Measurements from ENCODE around the gene SHF.

Gene SHF

GRCh38 chr15:45186771-45187577 is 792 bp downstream of the SHF start:
- H3K9ac ChIP-seq (ENCODE audit: low read length) = peak overlapping the region; percentile 69
- H3K36me3 ChIP-seq (ENCODE audit: control insufficient read depth, insufficient read depth, low read length) = no peaks in the 10 kb centered on the region
- peaks cover 5% of the 10 kb centered on the region for H3K4me1 ChIP-seq (ENCODE audit: control insufficient read depth, insufficient read depth, low read length)
- H3K27me3 ChIP-seq (ENCODE audit: control insufficient read depth, insufficient read depth, low read length) = peaks cover 4% of the 10 kb centered on the region
- H3K4me3 ChIP-seq (ENCODE audit: low read length) = peak overlapping the region; percentile 68
- H3K27ac ChIP-seq (ENCODE audit: low read depth, low read length) = peak overlapping the region; percentile 76

DNA sequence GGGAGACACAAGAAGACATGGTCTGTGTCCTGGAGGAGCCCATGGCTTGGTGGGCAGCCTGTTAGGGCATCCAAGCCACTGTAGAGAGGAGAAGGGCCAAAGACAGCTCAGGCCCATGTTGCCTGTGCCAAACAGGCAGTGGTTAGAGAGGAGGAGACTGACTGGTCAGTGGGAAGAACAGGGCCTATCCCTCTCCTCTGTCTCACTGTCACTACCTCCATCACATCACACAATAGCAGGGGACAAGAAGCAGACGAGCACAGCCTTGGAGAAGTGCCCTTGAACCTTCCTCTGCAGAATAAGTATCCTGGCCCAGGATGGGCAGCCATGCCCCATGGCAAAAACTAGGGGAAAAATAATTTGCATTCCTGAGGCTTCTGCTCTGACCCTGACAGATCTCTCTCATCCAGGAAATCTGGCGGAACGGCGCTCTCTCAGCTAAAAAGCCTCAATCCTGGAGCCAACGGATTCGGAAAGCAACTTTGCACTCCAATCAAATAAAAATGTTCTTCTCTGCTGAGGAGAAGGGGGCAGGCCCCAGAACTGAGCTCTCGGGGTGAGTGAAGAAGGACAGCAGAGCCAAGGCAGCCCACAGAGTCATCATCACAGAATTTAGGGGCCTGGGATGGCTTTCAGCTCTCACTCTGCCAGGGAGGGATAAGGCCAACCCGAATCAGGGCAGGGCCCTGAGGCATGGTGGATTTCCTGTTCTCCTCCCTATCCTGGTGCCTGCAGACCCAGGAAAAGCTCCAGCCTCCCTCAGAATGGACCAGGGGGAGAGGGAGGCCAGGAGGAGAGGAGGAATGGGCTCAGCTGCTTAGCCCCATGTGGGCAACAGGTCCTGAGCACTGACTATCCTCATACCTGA is 1.6 kb downstream of the SHF start:
- no peak overlapping the region for H3K9ac ChIP-seq (ENCODE audit: low read length)
- H3K4me3 ChIP-seq (ENCODE audit: low read length) = peak overlapping the region; percentile 68
- H3K27ac ChIP-seq (ENCODE audit: low read depth, low read length) = peak overlapping the region; percentile 76
- peaks cover 4% of the 10 kb centered on the region for H3K27me3 ChIP-seq (ENCODE audit: control insufficient read depth, insufficient read depth, low read length)
- peaks cover 5% of the 10 kb centered on the region for H3K4me1 ChIP-seq (ENCODE audit: control insufficient read depth, insufficient read depth, low read length)
- H3K36me3 ChIP-seq (ENCODE audit: control insufficient read depth, insufficient read depth, low read length) = no peaks in the 10 kb centered on the region

- H3K9ac ChIP-seq (ENCODE audit: low read length) = no peak overlapping the region
- H3K36me3 ChIP-seq (ENCODE audit: control insufficient read depth, insufficient read depth, low read length) = no peaks in the 10 kb centered on the region
- H3K4me3 ChIP-seq (ENCODE audit: low read length) = no peak overlapping the region
- peaks cover 4% of the 10 kb centered on the region for H3K27me3 ChIP-seq (ENCODE audit: control insufficient read depth, insufficient read depth, low read length)
- H3K27ac ChIP-seq (ENCODE audit: low read depth, low read length) = no peak overlapping the region
- H3K4me1 ChIP-seq (ENCODE audit: control insufficient read depth, insufficient read depth, low read length) = peaks cover 5% of the 10 kb centered on the region
Observed at GRCh38 chr15:45185069-45185779, 2.5 kb downstream of the SHF start.

GRCh38 chr15:45184562-45185041 is 3.2 kb downstream of the SHF start:
- Histone ChIP-seq H3K4me1 (ENCODE audit: control insufficient read depth, insufficient read depth, low read length) (peaks cover 5% of the 10 kb centered on the region), H3K9ac (ENCODE audit: low read length) (no peak overlapping the region), H3K27ac (ENCODE audit: low read depth, low read length) (no peak overlapping the region)

GRCh38 chr15:45183511-45183910 is 4.3 kb downstream of the SHF start:
- H3K4me3 ChIP-seq (ENCODE audit: low read length) = no peak overlapping the region
- peaks cover 5% of the 10 kb centered on the region for H3K4me1 ChIP-seq (ENCODE audit: control insufficient read depth, insufficient read depth, low read length)
- H3K27me3 ChIP-seq (ENCODE audit: control insufficient read depth, insufficient read depth, low read length) = peaks cover 4% of the 10 kb centered on the region
- no peak overlapping the region for H3K27ac ChIP-seq (ENCODE audit: low read depth, low read length)
- H3K36me3 ChIP-seq (ENCODE audit: control insufficient read depth, insufficient read depth, low read length) = no peaks in the 10 kb centered on the region
- no peak overlapping the region for H3K9ac ChIP-seq (ENCODE audit: low read length)

More at GRCh38 chr15:45184562-45185041, 3.2 kb downstream of the SHF start:
- Histone ChIP-seq H3K36me3 (ENCODE audit: control insufficient read depth, insufficient read depth, low read length) (no peaks in the 10 kb centered on the region), H3K4me3 (ENCODE audit: low read length) (no peak overlapping the region), H3K27me3 (ENCODE audit: control insufficient read depth, insufficient read depth, low read length) (peaks cover 4% of the 10 kb centered on the region)

DNA sequence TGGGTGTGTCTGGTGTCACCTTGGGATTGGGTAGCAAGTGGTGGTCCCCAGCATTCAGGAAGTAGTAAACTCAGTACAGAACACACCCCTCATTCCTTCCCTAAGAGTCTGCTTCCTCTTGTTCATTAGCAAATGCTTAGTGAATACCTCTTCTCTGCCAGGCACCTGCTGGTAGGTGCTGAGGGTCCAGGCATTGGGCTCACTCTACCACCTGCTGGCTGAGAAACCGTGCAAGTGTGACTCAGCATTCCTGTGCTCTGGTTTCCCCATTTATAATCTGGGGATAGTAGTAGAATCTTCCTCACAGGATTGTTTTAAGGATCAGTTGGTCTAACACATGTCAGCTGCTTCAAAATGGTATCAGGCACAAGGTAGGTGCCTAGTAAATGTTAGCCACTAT is 4.8 kb downstream of the SHF start:
- peaks cover 5% of the 10 kb centered on the region for H3K4me1 ChIP-seq (ENCODE audit: control insufficient read depth, insufficient read depth, low read length)

DNA sequence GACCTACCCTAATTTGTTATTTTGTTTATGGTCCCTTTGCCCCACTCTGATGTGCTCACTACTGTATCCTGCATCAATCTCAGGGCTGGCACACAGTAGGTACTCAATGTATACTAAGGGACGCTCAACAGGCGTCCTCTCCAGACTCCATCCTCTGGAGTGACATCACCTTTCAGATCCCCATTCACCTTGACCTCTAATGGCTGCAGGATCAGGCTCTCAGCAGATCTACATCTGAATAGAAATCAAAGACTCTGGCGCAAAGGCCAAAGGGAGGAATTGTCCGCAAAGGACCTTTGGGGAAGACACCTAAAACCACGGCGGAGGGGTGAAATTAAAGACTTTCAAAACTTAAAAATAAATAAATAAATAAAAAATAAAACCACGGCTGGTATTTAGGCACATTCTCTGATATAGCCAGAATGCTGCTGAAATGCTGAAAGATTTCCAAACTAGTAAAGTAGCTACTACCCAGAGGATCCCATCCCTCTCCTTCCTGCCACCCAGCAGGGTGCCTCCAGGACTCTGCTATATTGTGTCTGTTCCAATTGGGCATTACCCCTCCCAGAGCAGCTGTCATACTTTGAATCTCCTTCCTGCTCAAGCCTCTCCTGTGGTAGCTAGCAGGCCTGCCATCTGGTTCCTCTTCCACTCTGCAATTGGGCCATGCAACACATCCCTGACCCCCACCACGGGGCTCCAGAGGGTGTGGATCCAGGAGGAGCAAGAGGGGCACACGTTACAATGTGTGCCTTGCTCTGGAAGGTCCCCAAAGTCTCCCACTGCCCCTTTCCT is 6.1 kb downstream of the SHF start:
- no peak overlapping the region for H3K4me3 ChIP-seq (ENCODE audit: low read length)
- no peaks in the 10 kb centered on the region for H3K27me3 ChIP-seq (ENCODE audit: control insufficient read depth, insufficient read depth, low read length)
- peaks cover 3% of the 10 kb centered on the region for H3K4me1 ChIP-seq (ENCODE audit: control insufficient read depth, insufficient read depth, low read length)
- no peak overlapping the region for H3K9ac ChIP-seq (ENCODE audit: low read length)
- no peaks in the 10 kb centered on the region for H3K36me3 ChIP-seq (ENCODE audit: control insufficient read depth, insufficient read depth, low read length)
- no peak overlapping the region for H3K27ac ChIP-seq (ENCODE audit: low read depth, low read length)

More for the DNA sequence above, 4.8 kb downstream of the SHF start:
- Histone ChIP-seq H3K36me3 (ENCODE audit: control insufficient read depth, insufficient read depth, low read length) (no peaks in the 10 kb centered on the region), H3K27ac (ENCODE audit: low read depth, low read length) (no peak overlapping the region), H3K9ac (ENCODE audit: low read length) (no peak overlapping the region), H3K4me3 (ENCODE audit: low read length) (no peak overlapping the region), H3K27me3 (ENCODE audit: control insufficient read depth, insufficient read depth, low read length) (peaks cover under 1% of the 10 kb centered on the region)

- no peak overlapping the region for H3K27ac ChIP-seq (ENCODE audit: low read depth, low read length)
- no peaks in the 10 kb centered on the region for H3K36me3 ChIP-seq (ENCODE audit: control insufficient read depth, insufficient read depth, low read length)
- no peaks in the 10 kb centered on the region for H3K27me3 ChIP-seq (ENCODE audit: control insufficient read depth, insufficient read depth, low read length)
- H3K4me3 ChIP-seq (ENCODE audit: low read length) = no peak overlapping the region
- no peaks in the 10 kb centered on the region for H3K4me1 ChIP-seq (ENCODE audit: control insufficient read depth, insufficient read depth, low read length)
- no peak overlapping the region for H3K9ac ChIP-seq (ENCODE audit: low read length)
Observed at GRCh38 chr15:45180648-45181436, 6.9 kb downstream of the SHF start.

DNA sequence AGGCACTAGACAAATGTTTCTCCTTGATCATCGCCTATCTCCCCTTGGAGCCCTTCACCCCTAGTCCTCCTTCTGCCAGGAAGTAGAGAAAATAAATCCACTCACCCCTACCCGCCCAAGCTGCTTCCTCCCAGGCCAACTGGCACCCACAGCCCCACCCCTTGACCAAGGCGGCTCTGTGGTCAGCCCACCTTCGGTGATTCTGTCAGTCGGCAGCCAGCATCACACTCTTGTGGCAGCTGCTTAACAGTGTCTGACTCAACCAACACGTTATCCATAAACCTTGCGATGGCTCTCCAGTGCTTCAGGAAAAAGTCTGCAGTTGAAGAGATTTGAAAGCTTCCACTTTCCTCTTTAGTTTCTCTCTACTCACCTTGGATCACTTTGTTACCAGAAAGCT is 7.6 kb downstream of the SHF start:
- Histone ChIP-seq H3K4me3 (ENCODE audit: low read length) (no peak overlapping the region), H3K27me3 (ENCODE audit: control insufficient read depth, insufficient read depth, low read length) (no peaks in the 10 kb centered on the region), H3K4me1 (ENCODE audit: control insufficient read depth, insufficient read depth, low read length) (no peaks in the 10 kb centered on the region), H3K27ac (ENCODE audit: low read depth, low read length) (no peak overlapping the region), H3K36me3 (ENCODE audit: control insufficient read depth, insufficient read depth, low read length) (no peaks in the 10 kb centered on the region), H3K9ac (ENCODE audit: low read length) (no peak overlapping the region)

GRCh38 chr15:45179221-45179985 is 8.4 kb downstream of the SHF start:
- no peak overlapping the region for H3K27ac ChIP-seq (ENCODE audit: low read depth, low read length)
- H3K4me1 ChIP-seq (ENCODE audit: control insufficient read depth, insufficient read depth, low read length) = no peaks in the 10 kb centered on the region
- H3K9ac ChIP-seq (ENCODE audit: low read length) = no peak overlapping the region
- no peak overlapping the region for H3K4me3 ChIP-seq (ENCODE audit: low read length)
- H3K36me3 ChIP-seq (ENCODE audit: control insufficient read depth, insufficient read depth, low read length) = peaks cover 2% of the 10 kb centered on the region
- no peaks in the 10 kb centered on the region for H3K27me3 ChIP-seq (ENCODE audit: control insufficient read depth, insufficient read depth, low read length)

All from rectal smooth muscle tissue (tissue), 1 donor.